ENCODE measurements around the gene SCAPER.

DNA sequence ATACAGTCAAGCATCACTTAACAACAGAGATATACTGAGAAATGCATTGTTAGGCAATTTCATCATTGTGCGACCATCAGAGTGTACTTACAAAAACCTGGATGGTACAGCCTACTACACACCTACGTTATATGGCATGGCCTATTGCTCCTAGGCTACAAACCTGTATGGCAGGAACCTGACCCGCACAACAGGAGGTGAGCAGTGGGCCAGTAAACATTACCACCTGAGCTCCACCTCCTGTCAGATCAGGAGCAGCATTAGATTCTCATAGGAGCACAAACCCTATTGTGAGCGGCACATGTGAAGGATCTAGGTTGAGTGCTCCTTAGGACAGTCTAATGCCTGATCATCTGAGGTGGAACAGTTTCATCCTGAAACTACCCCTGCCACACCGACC lies 89.7 kb downstream of the SCAPER start:
- TF ChIP-seq, protein P1, sequence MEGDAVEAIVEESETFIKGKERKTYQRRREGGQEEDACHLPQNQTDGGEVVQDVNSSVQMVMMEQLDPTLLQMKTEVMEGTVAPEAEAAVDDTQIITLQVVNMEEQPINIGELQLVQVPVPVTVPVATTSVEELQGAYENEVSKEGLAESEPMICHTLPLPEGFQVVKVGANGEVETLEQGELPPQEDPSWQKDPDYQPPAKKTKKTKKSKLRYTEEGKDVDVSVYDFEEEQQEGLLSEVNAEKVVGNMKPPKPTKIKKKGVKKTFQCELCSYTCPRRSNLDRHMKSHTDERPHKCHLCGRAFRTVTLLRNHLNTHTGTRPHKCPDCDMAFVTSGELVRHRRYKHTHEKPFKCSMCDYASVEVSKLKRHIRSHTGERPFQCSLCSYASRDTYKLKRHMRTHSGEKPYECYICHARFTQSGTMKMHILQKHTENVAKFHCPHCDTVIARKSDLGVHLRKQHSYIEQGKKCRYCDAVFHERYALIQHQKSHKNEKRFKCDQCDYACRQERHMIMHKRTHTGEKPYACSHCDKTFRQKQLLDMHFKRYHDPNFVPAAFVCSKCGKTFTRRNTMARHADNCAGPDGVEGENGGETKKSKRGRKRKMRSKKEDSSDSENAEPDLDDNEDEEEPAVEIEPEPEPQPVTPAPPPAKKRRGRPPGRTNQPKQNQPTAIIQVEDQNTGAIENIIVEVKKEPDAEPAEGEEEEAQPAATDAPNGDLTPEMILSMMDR (IDR thresholded peaks at IDR 0.05), result no peak
- TF ChIP-seq EP300 (IDR thresholded peaks at IDR 0.05), result no peak

Measured in upper lobe of left lung (tissue), 4 donors.